Endothelial cell of umbilical vein (primary cell): Measurements from ENCODE around the gene CCDC197. TPM values are rescaled to one million over a fixed set of nuclear protein-coding genes. Genes with fewer than 3 reads are reported as not detected.

Experiments
- BruUV-seq: library from RNA; stranded (reverse); fragments of 400-500 nt; replicated peaks from 2 replicates; lab custom pipeline; 2021; lab: Mats Ljungman, UMichigan
- CTCF ChIA-PET: fragments of 300-600, 350-600 bp; sonication (Branson Sonifier 250); formaldehyde crosslinking; loops from one replicate; lab custom pipeline; 2021; ENCODE audit warnings: antibody characterized with exemption, inconsistent platforms; lab: Charles Lee
- POLR2A ChIA-PET: fragments of 300-600, 350-600 bp; sonication (Branson Sonifier 250); formaldehyde crosslinking; loops from one replicate; lab custom pipeline; 2021; ENCODE audit warnings: antibody characterized with exemption, inconsistent platforms; lab: Charles Lee
- DNase-seq: peaks from one replicate; pipeline ENCODE4 v3.0.0-alpha.2; 2011; ENCODE audit warnings: low read depth, low spot score
- FAIRE-seq: peaks from 2 replicates; lab custom pipeline; 2011; peaks lifted over from hg19 to GRCh38; lab: Jason Lieb, UNC
- H2AFZ ChIP-seq: 2 replicates; pipeline ENCODE4 v1.6.0; 2012; ENCODE audit warnings: low read depth, low read length, control low read depth, inconsistent platforms
- H3K27ac ChIP-seq: 2 replicates; pipeline ENCODE4 v1.5.1; 2011; ENCODE audit warnings: low read depth, mild to moderate bottlenecking, control low read depth, low read length, moderate library complexity; ENCODE audit not compliant: insufficient read depth
- H3K27me3 ChIP-seq, 2 experiments: 2 replicates each; pipeline versions ENCODE4 v1.6.0 to v1.6.1; 2011; ENCODE audit warnings: low read length in 2 of 2, mixed read lengths in 1 of 2; ENCODE audit not compliant: control insufficient read depth in 2 of 2, insufficient read depth in 2 of 2
- H3K36me3 ChIP-seq, 2 experiments: 2 replicates in 1 of 2; 3 replicates in 1 of 2; pipeline ENCODE4 v1.5.1; 2011; ENCODE audit warnings: low read length in 2 of 2, mild to moderate bottlenecking in 1 of 2, moderate library complexity in 1 of 2; ENCODE audit not compliant: control insufficient read depth in 2 of 2, insufficient read depth in 2 of 2; ENCODE audit errors: extremely low read depth in 1 of 2
- H3K4me1 ChIP-seq: 3 replicates; pipeline ENCODE4 v1.5.1; 2011; ENCODE audit warnings: mild to moderate bottlenecking, low read length; ENCODE audit not compliant: control insufficient read depth, insufficient read depth; ENCODE audit errors: extremely low read depth
- H3K4me2 ChIP-seq: 2 replicates; pipeline ENCODE4 v1.6.1; 2011; ENCODE audit warnings: low read length, control low read depth, mixed read lengths; ENCODE audit not compliant: insufficient read depth
- H3K4me3 ChIP-seq, 3 experiments: fragments of 200-600 bp in 1 of 3; sonication (generic), shearing (Covaris generic) in 1 of 3; replicated peaks in 1 of 3; 2 replicates each; pipeline ENCODE4 v1.5.1; 2011 to 2016; ENCODE audit warnings: control low read depth in 3 of 3, low read length in 3 of 3, mild to moderate bottlenecking in 2 of 3, inconsistent platforms in 1 of 3, low read depth in 1 of 3, moderate library complexity in 1 of 3; ENCODE audit not compliant: insufficient read depth in 1 of 3
- H3K79me2 ChIP-seq: 2 replicates; pipeline ENCODE4 v1.6.0; 2012; ENCODE audit warnings: low read length, inconsistent platforms; ENCODE audit not compliant: control insufficient read depth, insufficient read depth
- H3K9ac ChIP-seq: replicated peaks from 2 replicates; pipeline ENCODE3; 2011; ENCODE audit warnings: low read length, control low read depth; ENCODE audit not compliant: insufficient read depth; ENCODE audit errors: extremely low read depth
- H3K9me1 ChIP-seq: replicated peaks from 3 replicates; pipeline ENCODE4 v1.6.0; 2011; ENCODE audit warnings: mild to moderate bottlenecking, low read length; ENCODE audit not compliant: control insufficient read depth, insufficient read depth; ENCODE audit errors: extremely low read depth
- H3K9me3 ChIP-seq: replicated peaks from 2 replicates; pipeline ENCODE4 v1.5.1; 2012; ENCODE audit warnings: low read length, inconsistent platforms; ENCODE audit not compliant: control insufficient read depth, insufficient read depth
- H4K20me1 ChIP-seq: replicated peaks from 2 replicates; pipeline ENCODE3; 2011; ENCODE audit warnings: mild to moderate bottlenecking, low read length; ENCODE audit not compliant: control insufficient read depth, insufficient read depth; ENCODE audit errors: extremely low read depth
- EZH2 ChIP-seq: IDR thresholded peaks from 2 replicates; pipeline ENCODE4 v1.6.1; 2012; ENCODE audit warnings: borderline replicate concordance, low read depth, mild to moderate bottlenecking, moderate library complexity, low read length, inconsistent platforms; ENCODE audit not compliant: severe bottlenecking
- FOS ChIP-seq: IDR thresholded peaks from 2 replicates; pipeline ENCODE4 v1.6.1; 2011; ENCODE audit warnings: mild to moderate bottlenecking, low read length, moderate library complexity, borderline replicate concordance; ENCODE audit not compliant: insufficient read depth
- GATA2 ChIP-seq: IDR thresholded peaks from 2 replicates; pipeline ENCODE4 v1.7.0; 2011; ENCODE audit warnings: low read depth, mild to moderate bottlenecking, moderate library complexity, mixed read lengths, low read length; ENCODE audit not compliant: insufficient read length, insufficient read depth
- JUN ChIP-seq: IDR thresholded peaks from 2 replicates; pipeline ENCODE4 v1.6.1; 2011; ENCODE audit warnings: borderline replicate concordance, low read depth; ENCODE audit not compliant: insufficient read length, insufficient read depth
- MYC ChIP-seq: IDR thresholded peaks from one replicate; pipeline ENCODE4 v1.6.1; 2011; ENCODE audit warnings: mild to moderate bottlenecking, low read depth, low read length
- POLR2A ChIP-seq: IDR thresholded peaks from 2 replicates; pipeline ENCODE4 v1.6.1; 2012; ENCODE audit warnings: low read depth, mild to moderate bottlenecking, control low read depth, low read length
- POLR2AphosphoS5 ChIP-seq: IDR thresholded peaks from 2 replicates; pipeline ENCODE4 v1.6.1; 2012; ENCODE audit warnings: low read depth, mild to moderate bottlenecking, control low read depth, low read length, moderate library complexity; ENCODE audit not compliant: insufficient read depth
- dilution Hi-C: fragments of 300-500 bp; cut with MboI; formaldehyde crosslinking; loops from one replicate; pipeline ENCODE4 v1.15.0; 2019; ENCODE audit warnings: low sequenced_read_pairs; ENCODE audit not compliant: extremely low pct_ligation_motif_present
- intact Hi-C: fragments of 100-400 bp; cut with micrococcal nuclease; formaldehyde crosslinking; loops from one replicate; pipeline ENCODE4 v1.10.0; 2022
- polyA plus RNA-seq, 4 experiments: library from polyadenylated mRNA; depleted of rRNA in 3 of 4; stranded (reverse) in 3 of 4; unstranded in 1 of 4; fragments of >200 nt; gene quantifications; 2 replicates each; pipeline versions ENCODE4 v1.2.1 to v1.2.3, GENCODE V29; 2011 to 2012; ENCODE audit warnings: missing spikeins in 1 of 4
- total RNA-seq: library from RNA; stranded (reverse); gene quantifications from 2 replicates; pipeline ENCODE4 v1.2.3, GENCODE V29; 2021
- TF ChIP-seq, protein P1 (sequence below), 2 donors: IDR thresholded peaks; 1 replicate in 1 of 2; 2 replicates in 1 of 2; pipeline ENCODE4 v1.5.1; 2011; ENCODE audit warnings: low read length in 2 of 2, mild to moderate bottlenecking in 2 of 2, moderate library complexity in 2 of 2, control low read depth in 1 of 2, inconsistent platforms in 1 of 2, low read depth in 1 of 2; ENCODE audit not compliant: insufficient read depth in 1 of 2; ENCODE audit errors: extremely low read depth in 1 of 2
- TF ChIP-seq, protein P2 (sequence below): IDR thresholded peaks from 2 replicates; pipeline ENCODE4 v1.6.1; 2011; ENCODE audit not compliant: insufficient read depth, insufficient read length

The CCDC197 gene
- total and polyA plus RNA-seq, 2 donors (not counting 3 experiments of a cell fraction or from before 2014, with no cell fraction given) = not detected

- peaks cover 3% of the 10 kb centered on the region for H3K4me1 ChIP-seq
- H3K36me3 ChIP-seq = peaks cover 8 to 21% of the 10 kb centered on the region in 2 experiments
- CTCF ChIA-PET = interaction anchor here (1.6 to 3.8 kb wide), 3 partner anchors 11 to 91 kb away, joined by 6 to 24 read pairs (median 19); no protein-coding TSS in a partner anchor
- no peak overlapping the region for H2AFZ ChIP-seq
- POLR2A ChIA-PET = no interaction called here
- intact Hi-C loops = no loop called here
- no peak overlapping the region for H3K4me3 ChIP-seq
- H3K4me2 ChIP-seq = no peak overlapping the region
- H3K9me3 ChIP-seq = no peaks in the 10 kb centered on the region
- H3K9me1 ChIP-seq = no peaks in the 10 kb centered on the region
- no peak for TF ChIP-seq MYC
- TF ChIP-seq JUN = no peak
- DNase-seq (no peak), FAIRE-seq (no peak)
- H3K79me2 ChIP-seq = no peaks in the 10 kb centered on the region
- no TSS peak for BruUV-seq
- H3K27ac ChIP-seq = no peak overlapping the region
- H3K9ac ChIP-seq = no peak overlapping the region
- dilution Hi-C loops = no loop called here
- no peaks in the 10 kb centered on the region for H4K20me1 ChIP-seq
- H3K27me3 ChIP-seq = no peaks in the 10 kb centered on the region
These were observed 48.7 kb downstream of the CCDC197 start for GRCh38 chr14:94045563-94046345.

GRCh38 chr14:94046696-94047250 lies 49.7 kb downstream of the CCDC197 start:
- Histone ChIP-seq H3K27ac (no peak overlapping the region), H3K9ac (no peak overlapping the region), H3K36me3 (peaks cover 10 to 21% of the 10 kb centered on the region in 2 experiments), H3K4me1 (peaks cover 3% of the 10 kb centered on the region), H3K79me2 (no peaks in the 10 kb centered on the region), H4K20me1 (no peaks in the 10 kb centered on the region), H3K9me1 (no peaks in the 10 kb centered on the region), H2AFZ (no peak overlapping the region), H3K9me3 (no peaks in the 10 kb centered on the region), H3K4me2 (no peak overlapping the region), H3K4me3 (no peak overlapping the region), H3K27me3 (no peaks in the 10 kb centered on the region)
- POLR2A ChIA-PET = no interaction called here
- DNase-seq (no peak), FAIRE-seq (no peak)
- BruUV-seq = no TSS peak
- intact Hi-C loops (no loop called here), dilution Hi-C loops (no loop called here)
- TF ChIP-seq JUN (no peak), GATA2 (no peak), POLR2AphosphoS5 (no peak), EZH2 (no peak), FOS (no peak), POLR2A (no peak), MYC (no peak)
- TF ChIP-seq, protein P1, sequence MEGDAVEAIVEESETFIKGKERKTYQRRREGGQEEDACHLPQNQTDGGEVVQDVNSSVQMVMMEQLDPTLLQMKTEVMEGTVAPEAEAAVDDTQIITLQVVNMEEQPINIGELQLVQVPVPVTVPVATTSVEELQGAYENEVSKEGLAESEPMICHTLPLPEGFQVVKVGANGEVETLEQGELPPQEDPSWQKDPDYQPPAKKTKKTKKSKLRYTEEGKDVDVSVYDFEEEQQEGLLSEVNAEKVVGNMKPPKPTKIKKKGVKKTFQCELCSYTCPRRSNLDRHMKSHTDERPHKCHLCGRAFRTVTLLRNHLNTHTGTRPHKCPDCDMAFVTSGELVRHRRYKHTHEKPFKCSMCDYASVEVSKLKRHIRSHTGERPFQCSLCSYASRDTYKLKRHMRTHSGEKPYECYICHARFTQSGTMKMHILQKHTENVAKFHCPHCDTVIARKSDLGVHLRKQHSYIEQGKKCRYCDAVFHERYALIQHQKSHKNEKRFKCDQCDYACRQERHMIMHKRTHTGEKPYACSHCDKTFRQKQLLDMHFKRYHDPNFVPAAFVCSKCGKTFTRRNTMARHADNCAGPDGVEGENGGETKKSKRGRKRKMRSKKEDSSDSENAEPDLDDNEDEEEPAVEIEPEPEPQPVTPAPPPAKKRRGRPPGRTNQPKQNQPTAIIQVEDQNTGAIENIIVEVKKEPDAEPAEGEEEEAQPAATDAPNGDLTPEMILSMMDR (IDR thresholded peaks at IDR 0.05; ENCODE audit: extremely low read depth in 1 of 2, insufficient read depth in 1 of 2, low read depth in 1 of 2, low read length in 2 of 2) = no peak
- TF ChIP-seq, protein P2, sequence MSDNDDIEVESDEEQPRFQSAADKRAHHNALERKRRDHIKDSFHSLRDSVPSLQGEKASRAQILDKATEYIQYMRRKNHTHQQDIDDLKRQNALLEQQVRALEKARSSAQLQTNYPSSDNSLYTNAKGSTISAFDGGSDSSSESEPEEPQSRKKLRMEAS = no peak
- CTCF ChIA-PET = interaction anchor here (2.8 to 3.8 kb wide), 2 partner anchors 12 to 90 kb away, joined by 19 to 24 read pairs; no protein-coding TSS in a partner anchor
